A549 (cell line): ENCODE data around the gene PTPN22. TPM values are rescaled to one million over a fixed set of nuclear protein-coding genes. Genes with fewer than 3 reads are reported as not detected.

Experiments
- ATAC-seq, 2 experiments: fragments of 200-7000 bp in 1 of 2; fragments of >200 bp in 1 of 2; cut with Nextera tagmentation in 1 of 2; cut with Tn5 transposase in 1 of 2; 3 replicates each; pipeline versions ENCODE4 v1.8.0 to v1.9.1; 2018 to 2020; ENCODE audit warnings: mild to moderate bottlenecking in 1 of 2, moderate library complexity in 1 of 2
- CTCF ChIA-PET: fragments of 300-600 bp; sonication (Branson Sonifier 250); formaldehyde crosslinking; extraction: SDS; loops from one replicate; lab custom pipeline; 2021; ENCODE audit warnings: antibody characterized with exemption, inconsistent platforms; lab: Yijun Ruan, JAX
- POLR2A ChIA-PET: fragments of 350-600 bp; formaldehyde crosslinking; extraction: SDS; loops from one replicate; lab custom pipeline; 2021; ENCODE audit warnings: antibody characterized with exemption, inconsistent platforms; lab: Yijun Ruan, JAX
- DNase-seq, 2 experiments: peaks; one replicate each; pipeline versions ENCODE4 v3.0.0 to v3.0.0-alpha.2; 2011 to 2016; ENCODE audit warnings: low read depth in 1 of 2, low spot score in 1 of 2
- FAIRE-seq: peaks from 2 replicates; lab custom pipeline; 2011; peaks lifted over from hg19 to GRCh38; lab: Jason Lieb, UNC
- H3K27ac ChIP-seq, 2 experiments: fragments of >200 bp; sonication (Bioruptor Twin); formaldehyde crosslinking; 3 replicates each; pipeline ENCODE4 v1.5.1; 2016 to 2017
- H3K4me1 ChIP-seq: fragments of >200 bp; sonication (Bioruptor Twin); formaldehyde crosslinking; 3 replicates; pipeline ENCODE4 v1.6.1; 2016
- H3K4me2 ChIP-seq: fragments of >200 bp; sonication (Bioruptor Twin); formaldehyde crosslinking; 3 replicates; pipeline ENCODE4 v1.6.1; 2016
- H3K4me3 ChIP-seq: fragments of >200 bp; sonication (Bioruptor Twin); formaldehyde crosslinking; 3 replicates; pipeline ENCODE4 v1.5.1; 2016
- H3K9me3 ChIP-seq: fragments of >200 bp; sonication (Bioruptor Twin); formaldehyde crosslinking; 3 replicates; pipeline ENCODE4 v1.6.1; 2016
- CBX8 ChIP-seq: fragments of 200-600 bp; sonication (generic); IDR thresholded peaks from 2 replicates; pipeline ENCODE4 v1.6.1; 2016
- EP300 ChIP-seq, 2 experiments: fragments of >200 bp; sonication (Bioruptor Twin); formaldehyde crosslinking; IDR thresholded peaks; 2 replicates in 1 of 2; 3 replicates in 1 of 2; pipeline ENCODE4 v1.6.1; 2016 to 2017
- FOSB ChIP-seq: fragments of 250-450 bp; sonication (Bioruptor Pico); IDR thresholded peaks from 2 replicates; pipeline ENCODE4 v1.5.0; 2020; ENCODE audit warnings: mild to moderate bottlenecking, moderate library complexity
- GATA3 ChIP-seq: IDR thresholded peaks from 2 replicates; pipeline ENCODE4 v1.6.1; 2012; ENCODE audit warnings: borderline replicate concordance
- JUN ChIP-seq, 2 experiments: fragments of >200 bp; sonication (Bioruptor Twin); formaldehyde crosslinking; IDR thresholded peaks; 2 replicates in 1 of 2; 3 replicates in 1 of 2; pipeline ENCODE4 v1.6.1; 2016 to 2017
- KDM1A ChIP-seq: fragments of 200-600 bp; sonication (generic); IDR thresholded peaks from 2 replicates; pipeline ENCODE4 v1.6.1; 2016; ENCODE audit warnings: low read depth, mild to moderate bottlenecking
- MYC ChIP-seq: IDR thresholded peaks from 2 replicates; pipeline ENCODE4 v1.6.1; 2012; ENCODE audit warnings: mild to moderate bottlenecking, inconsistent platforms, low read length, improper control_type of control experiment, borderline replicate concordance
- NFE2L2 ChIP-seq: fragments of 150-350 bp; conservative IDR thresholded peaks from 2 replicates; pipeline ENCODE4 v1.6.1; 2014; ENCODE audit warnings: low read length
- NPAS2 ChIP-seq: fragments of 250-450 bp; sonication (Bioruptor Pico); IDR thresholded peaks from 2 replicates; pipeline ENCODE4 v1.8.0; 2022; ENCODE audit warnings: mild to moderate bottlenecking, moderate library complexity, borderline replicate concordance
- RAD21 ChIP-seq, 2 experiments: fragments of >200 bp in 1 of 2; sonication (Bioruptor Twin) in 1 of 2; formaldehyde crosslinking in 1 of 2; IDR thresholded peaks in 1 of 2; conservative IDR thresholded peaks in 1 of 2; 2 replicates in 1 of 2; 3 replicates in 1 of 2; pipeline ENCODE4 v1.6.1; 2012 to 2018; ENCODE audit warnings: inconsistent platforms in 1 of 2
- RARB ChIP-seq: fragments of 250-450 bp; sonication (Bioruptor Pico); IDR thresholded peaks from 2 replicates; pipeline ENCODE4 v1.8.0; 2021; ENCODE audit warnings: mild to moderate bottlenecking, moderate library complexity
- REST ChIP-seq: fragments of 200-600 bp; sonication (generic); IDR thresholded peaks from 2 replicates; pipeline ENCODE4 v1.6.1; 2016; ENCODE audit warnings: antibody characterized with exemption, mild to moderate bottlenecking, moderate library complexity
- RFX5 ChIP-seq: fragments of 450-650 bp; IDR thresholded peaks from 2 replicates; pipeline ENCODE4 v1.7.1; 2014; ENCODE audit warnings: antibody characterized with exemption, mild to moderate bottlenecking, moderate library complexity
- RNF2 ChIP-seq: fragments of 200-600 bp; sonication (generic); IDR thresholded peaks from 2 replicates; pipeline ENCODE4 v1.6.1; 2016; ENCODE audit warnings: low read depth, mild to moderate bottlenecking, antibody characterized with exemption, moderate library complexity, borderline replicate concordance
- SMC3 ChIP-seq: fragments of >200 bp; sonication (Bioruptor Twin); formaldehyde crosslinking; IDR thresholded peaks from 3 replicates; pipeline ENCODE4 v1.6.1; 2018; ENCODE audit warnings: inconsistent platforms
- ZC3H11A ChIP-seq: fragments of 450-650 bp; IDR thresholded peaks from 2 replicates; pipeline ENCODE4 v1.6.1; 2014; ENCODE audit warnings: antibody characterized with exemption, mild to moderate bottlenecking
- ZFP36 ChIP-seq: fragments of 450-650 bp; IDR thresholded peaks from 2 replicates; pipeline ENCODE4 v1.6.1; 2014; ENCODE audit warnings: borderline replicate concordance; ENCODE audit not compliant: partially characterized antibody
- ZNF302 ChIP-seq: fragments of 250-450 bp; sonication (Bioruptor Pico); IDR thresholded peaks from 2 replicates; pipeline ENCODE4 v1.9.0; 2021; ENCODE audit warnings: inconsistent platforms, mild to moderate bottlenecking, moderate library complexity
- WGBS: methylation state at CpG from one replicate; pipeline ENCODE4 v1.1.6; 2017; ENCODE audit errors: missing lambda C conversion rate; 5-methylcytosine and 5-hydroxymethylcytosine counted together
- polyA plus RNA-seq, 4 experiments: library from polyadenylated mRNA; depleted of rRNA in 3 of 4; stranded (reverse); fragments of >200 nt; fragmentation: RNase III in 1 of 4; extraction: RNeasy Plus Mini Kit Qiagen cat#74134 plus additional on column Dnase treatment in 1 of 4; gene quantifications; 2 replicates in 3 of 4; 3 replicates in 1 of 4; pipeline ENCODE4 v1.2.3, GENCODE V29; 2011 to 2017
- TF ChIP-seq, protein P1 (sequence below): fragments of 450-650 bp; IDR thresholded peaks from 2 replicates; pipeline ENCODE4 v1.6.1; 2014; ENCODE audit warnings: antibody characterized with exemption
- TF ChIP-seq, protein P2 (sequence below): IDR thresholded peaks from 2 replicates; pipeline ENCODE4 v1.6.1; 2012
- TF ChIP-seq, protein P3 (sequence below): fragments of >200 bp; sonication (Bioruptor Twin); formaldehyde crosslinking; IDR thresholded peaks from 3 replicates; pipeline ENCODE4 v1.5.1; 2016

Gene PTPN22
- polyA plus RNA-seq, 2 of the 4 experiments (the other 2 are of a cell fraction), result not detected

- H3K4me3 ChIP-seq, result no peak overlapping the region
- H3K27ac ChIP-seq, result no peak overlapping the region
- no peaks in the 10 kb centered on the region for H3K9me3 ChIP-seq
- ATAC-seq, result no peak
- no peak for DNase-seq
- ChIA-PET CTCF (interaction anchor here (0.6 to 2.4 kb wide), 7 partner anchors 8 to 127 kb away, joined by 3 to 11 read pairs (median 5); partner anchors contain the start of gene AP4B1), POLR2A (no interaction called here)
- no peak overlapping the region for H3K4me2 ChIP-seq
- TF ChIP-seq NFE2L2 (no peak), KDM1A (no peak), NPAS2 (CRISPR knock-in tag) (no peak), REST (no peak), GATA3 (no peak), RARB (CRISPR knock-in tag) (no peak), ZFP36 (no peak), RNF2 (no peak), FOSB (CRISPR knock-in tag) (no peak), JUN (IDR thresholded peaks at IDR 0.05) (no peak), ZNF302 (CRISPR knock-in tag) (no peak), MYC (no peak), ZC3H11A (no peak), CBX8 (no peak), EP300 (IDR thresholded peaks at IDR 0.05) (no peak)
- TF ChIP-seq, protein P1, sequence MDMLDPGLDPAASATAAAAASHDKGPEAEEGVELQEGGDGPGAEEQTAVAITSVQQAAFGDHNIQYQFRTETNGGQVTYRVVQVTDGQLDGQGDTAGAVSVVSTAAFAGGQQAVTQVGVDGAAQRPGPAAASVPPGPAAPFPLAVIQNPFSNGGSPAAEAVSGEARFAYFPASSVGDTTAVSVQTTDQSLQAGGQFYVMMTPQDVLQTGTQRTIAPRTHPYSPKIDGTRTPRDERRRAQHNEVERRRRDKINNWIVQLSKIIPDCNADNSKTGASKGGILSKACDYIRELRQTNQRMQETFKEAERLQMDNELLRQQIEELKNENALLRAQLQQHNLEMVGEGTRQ, result no peak
- TF ChIP-seq, protein P2, sequence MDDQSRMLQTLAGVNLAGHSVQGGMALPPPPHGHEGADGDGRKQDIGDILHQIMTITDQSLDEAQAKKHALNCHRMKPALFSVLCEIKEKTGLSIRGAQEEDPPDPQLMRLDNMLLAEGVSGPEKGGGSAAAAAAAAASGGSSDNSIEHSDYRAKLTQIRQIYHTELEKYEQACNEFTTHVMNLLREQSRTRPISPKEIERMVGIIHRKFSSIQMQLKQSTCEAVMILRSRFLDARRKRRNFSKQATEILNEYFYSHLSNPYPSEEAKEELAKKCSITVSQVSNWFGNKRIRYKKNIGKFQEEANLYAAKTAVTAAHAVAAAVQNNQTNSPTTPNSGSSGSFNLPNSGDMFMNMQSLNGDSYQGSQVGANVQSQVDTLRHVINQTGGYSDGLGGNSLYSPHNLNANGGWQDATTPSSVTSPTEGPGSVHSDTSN, result no peak
- no peaks in the 10 kb centered on the region for H3K4me1 ChIP-seq
- WGBS, result 94% methylated on average over 1 of the region's 1 CpG
- no peak for FAIRE-seq
Measured at GRCh38 chr1:113836534-113836933, 35.0 kb downstream of the PTPN22 start.

- Histone ChIP-seq H3K4me1 (no peaks in the 10 kb centered on the region), H3K4me2 (peak overlapping the region; percentile 48; the same call in 2 of the 3 replicates), H3K4me3 (no peak overlapping the region), H3K9me3 (no peaks in the 10 kb centered on the region), H3K27ac (no peak overlapping the region)
- POLR2A ChIA-PET, result no interaction called here
- TF ChIP-seq, protein P3, sequence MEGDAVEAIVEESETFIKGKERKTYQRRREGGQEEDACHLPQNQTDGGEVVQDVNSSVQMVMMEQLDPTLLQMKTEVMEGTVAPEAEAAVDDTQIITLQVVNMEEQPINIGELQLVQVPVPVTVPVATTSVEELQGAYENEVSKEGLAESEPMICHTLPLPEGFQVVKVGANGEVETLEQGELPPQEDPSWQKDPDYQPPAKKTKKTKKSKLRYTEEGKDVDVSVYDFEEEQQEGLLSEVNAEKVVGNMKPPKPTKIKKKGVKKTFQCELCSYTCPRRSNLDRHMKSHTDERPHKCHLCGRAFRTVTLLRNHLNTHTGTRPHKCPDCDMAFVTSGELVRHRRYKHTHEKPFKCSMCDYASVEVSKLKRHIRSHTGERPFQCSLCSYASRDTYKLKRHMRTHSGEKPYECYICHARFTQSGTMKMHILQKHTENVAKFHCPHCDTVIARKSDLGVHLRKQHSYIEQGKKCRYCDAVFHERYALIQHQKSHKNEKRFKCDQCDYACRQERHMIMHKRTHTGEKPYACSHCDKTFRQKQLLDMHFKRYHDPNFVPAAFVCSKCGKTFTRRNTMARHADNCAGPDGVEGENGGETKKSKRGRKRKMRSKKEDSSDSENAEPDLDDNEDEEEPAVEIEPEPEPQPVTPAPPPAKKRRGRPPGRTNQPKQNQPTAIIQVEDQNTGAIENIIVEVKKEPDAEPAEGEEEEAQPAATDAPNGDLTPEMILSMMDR, result peak; percentile 44
- no peak for TF ChIP-seq JUN (IDR thresholded peaks at IDR 0.05)
- no peak for TF ChIP-seq RFX5
- TF ChIP-seq RAD21 (conservative IDR thresholded peaks at IDR 0.05 in 1 of 2, IDR thresholded peaks at IDR 0.05 in 1 of 2), result peak; percentile 56 to 61; a peak in 3 of 5 replicates
- peak; percentile 71 for TF ChIP-seq SMC3
- ATAC-seq, result no peak
- CTCF ChIA-PET, result interaction anchor here (0.6 to 2.4 kb wide), 13 partner anchors 9 to 128 kb away, joined by 3 to 11 read pairs (median 4); partner anchors contain the start of gene AP4B1
- no peak for FAIRE-seq
- 5% methylated on average over 4 of the region's 4 CpGs for WGBS
- DNase-seq, result peak; percentile 4 to 36
Measured at GRCh38 chr1:113835686-113836290, 35.7 kb downstream of the PTPN22 start.
